Measurements from ENCODE around the gene SEPTIN5. TPM values are rescaled to one million over a fixed set of nuclear protein-coding genes. Genes with fewer than 3 reads are reported as not detected.
A peak's percentile ranks its signal among the peaks of the same experiment; 100 is the strongest.

Gene SEPTIN5
- total and polyA plus RNA-seq, 9 of the 15 experiments (the other 6 are each of a cell fraction or from before 2014, with no cell fraction given), result 0.03 to 195 (median 119) TPM

- in situ Hi-C loops (cut with MboI) (loop anchor here (10.0 kb wide), 1 partner anchor 387 kb away; the partner anchor contains the start of genes RANBP1 and TRMT2A), intact Hi-C loops (cut with micrococcal nuclease) (no loop called here)
- no peaks in the 10 kb centered on the region; a peak in 1 of 5 replicates for H3K27me3 ChIP-seq (ENCODE audit: control insufficient read depth in 2 of 2, insufficient read depth in 2 of 2, low read length in 2 of 2)
- no peak for ATAC-seq
- H3K27ac ChIP-seq (ENCODE audit: extremely low read depth, low read depth, low read length), result no peak overlapping the region
- 25% methylated on average over 61 of the region's 61 CpGs for WGBS (ENCODE audit: insufficient coverage, low coverage, missing lambda C conversion rate)
- BruUV-seq (replicated peaks), result no TSS peak
- no peak overlapping the region for H3K4me3 ChIP-seq
- H4K20me1 ChIP-seq (replicated peaks; ENCODE audit: control insufficient read depth, insufficient read depth, low read length), result peaks cover 15% of the 10 kb centered on the region; the same call in 1 of the 2 replicates
- peaks cover 6% of the 10 kb centered on the region for H3K9me1 ChIP-seq (ENCODE audit: control insufficient read depth, insufficient read depth, low read length)
- DNase-seq (ENCODE audit: extremely low read depth in 1 of 4, low spot score in 3 of 4), result peak in 1 of 4 experiments; percentile 72
- CTCF ChIA-PET (ENCODE audit: low intra/inter-chr PET ratio), result interaction anchor here (0.6 to 5.6 kb wide), 5 partner anchors 9 to 221 kb away, joined by 3 to 156 read pairs (median 3); no protein-coding TSS in a partner anchor
- H3K9ac ChIP-seq (ENCODE audit: insufficient read depth in 1 of 2, low read depth in 2 of 2, low read length in 2 of 2), result peak overlapping the region in 1 of 2 experiments; percentile 72; a peak in 2 of 4 replicates
- no peak for FAIRE-seq
- H3K79me2 ChIP-seq (ENCODE audit: control insufficient read depth, insufficient read depth, low read length), result peaks cover 15% of the 10 kb centered on the region; the same call in 2 of the 3 replicates
- H3K9me3 ChIP-seq (replicated peaks; ENCODE audit: control insufficient read depth, insufficient read depth, low read depth, low read length), result 0 out of 2 replicates have a peak, but pooled peaks cover 2% of the 10 kb centered on the region
- H3K4me2 ChIP-seq (ENCODE audit: insufficient read depth, low read length), result peak overlapping the region; percentile 11; the same call in 1 of the 2 replicates
- peaks cover 27 to 82% of the 10 kb centered on the region in 2 experiments for H3K4me1 ChIP-seq (replicated peaks in 1 of 2; ENCODE audit: control insufficient read depth in 2 of 2, insufficient read depth in 2 of 2, low read length in 2 of 2)
- POLR2A ChIA-PET, result interaction anchor here (0.6 kb wide), 1 partner anchor 15 kb away, joined by 3 read pairs; no protein-coding TSS in a partner anchor
- H2AFZ ChIP-seq (ENCODE audit: low read depth, low read length), result no peak overlapping the region
- H3K36me3 ChIP-seq (ENCODE audit: control insufficient read depth, insufficient read depth, low read length), result peaks cover 9% of the 10 kb centered on the region
- 0 out of 2 replicates have a peak, but pooled peaks have one; percentile 47 for TF ChIP-seq THRB (CRISPR knock-in tag; conservative IDR thresholded peaks at IDR 0.05)
- no peak for TF ChIP-seq E4F1 (CRISPR knock-in tag; IDR thresholded peaks at IDR 0.05; ENCODE audit: borderline replicate concordance)
- TF ChIP-seq EGR1 (conservative IDR thresholded peaks at IDR 0.05), result peak; percentile 97
- TF ChIP-seq CXXC5 (CRISPR knock-in tag; IDR thresholded peaks at IDR 0.05), result 0 out of 2 replicates have a peak, but pooled peaks have one; percentile 22
- peak; percentile 40 for TF ChIP-seq KDM5B (IDR thresholded peaks at IDR 0.05; ENCODE audit: insufficient replicate concordance, low read depth, low read length)
- TF ChIP-seq SP2 (IDR thresholded peaks at IDR 0.05; ENCODE audit: extremely low read depth, low read depth, low read length, poor library complexity, severe bottlenecking), result no peak
- TF ChIP-seq NRF1 (conservative IDR thresholded peaks at IDR 0.05 in 1 of 2, IDR thresholded peaks at IDR 0.05 in 1 of 2), result peak; percentile 40 to 55; a peak in 2 of 4 replicates
- TF ChIP-seq ID3 (CRISPR knock-in tag; IDR thresholded peaks at IDR 0.05), result no peak
- TF ChIP-seq ID3 (tag; IDR thresholded peaks at IDR 0.05), result peak; percentile 71; the same call in 1 of the 2 replicates
- no peak for TF ChIP-seq CBX1 (IDR thresholded peaks at IDR 0.05; ENCODE audit: low read depth)
- TF ChIP-seq ZNF124 (CRISPR knock-in tag; IDR thresholded peaks at IDR 0.05), result no peak
- 0 out of 4 replicates have a peak, but pooled peaks of 1 of the 2 experiments have one; percentile 2 for TF ChIP-seq SIX5 (IDR thresholded peaks at IDR 0.05; ENCODE audit: borderline replicate concordance in 1 of 2, insufficient read depth in 1 of 2, low read depth in 1 of 2, low read length in 2 of 2)
- TF ChIP-seq SETDB1 (IDR thresholded peaks at IDR 0.05; ENCODE audit: low read length), result no peak
- 0 out of 2 replicates have a peak, but pooled peaks have one; percentile 44 for TF ChIP-seq HDAC6 (IDR thresholded peaks at IDR 0.05; ENCODE audit: low read depth, low read length)
- TF ChIP-seq ZNF561 (CRISPR knock-in tag; conservative IDR thresholded peaks at IDR 0.05), result no peak
- no peak for TF ChIP-seq ZNF830 (CRISPR knock-in tag; IDR thresholded peaks at IDR 0.05)
Measured at GRCh38 chr22:19727310-19728150, 13.2 kb downstream of the SEPTIN5 start.
